Urinary bladder (tissue), 4 donors: ENCODE measurements around the gene TRIM44. TPM values are rescaled to one million over a fixed set of nuclear protein-coding genes. Genes with fewer than 3 reads are reported as not detected.

Experiments used
- DNase-seq: peaks from one replicate; pipeline ENCODE4 v3.0.0-alpha.2; 2015; ENCODE audit errors: extremely low spot score
- H3K27ac ChIP-seq: one replicate; pipeline ENCODE4 v1.5.1; 2013; ENCODE audit warnings: low read depth, mild to moderate bottlenecking, moderate library complexity
- H3K36me3 ChIP-seq: one replicate; pipeline ENCODE4 v1.6.1; 2013; ENCODE audit warnings: mild to moderate bottlenecking, moderate library complexity; ENCODE audit not compliant: insufficient read depth
- H3K4me1 ChIP-seq: one replicate; pipeline ENCODE4 v1.6.1; 2013; ENCODE audit warnings: mild to moderate bottlenecking, moderate library complexity; ENCODE audit not compliant: insufficient read depth
- H3K4me3 ChIP-seq: one replicate; pipeline ENCODE4 v1.5.1; 2013; ENCODE audit warnings: low read depth, low read length
- WGBS: extraction: QIAGEN DNeasy Blood & Tissue Kit; methylation state at CpG from one replicate; pipeline ENCODE4 v1.1.7; 2013; 5-methylcytosine and 5-hydroxymethylcytosine counted together
- polyA plus RNA-seq: library from polyadenylated mRNA; stranded (reverse); fragments of 200-250 nt; gene quantifications from one replicate; pipeline ENCODE4 v1.2.3, GENCODE V29; 2013
- total RNA-seq: library from RNA; depleted of rRNA; stranded (reverse); fragments of >200 nt; gene quantifications from one replicate; pipeline ENCODE4 v1.2.3, GENCODE V29; 2014
- donor health status: healthy with polysubstance abuse.
- donor health status: healthy.

Gene TRIM44
- total and polyA plus RNA-seq, 2 donors: 16.0 to 24.3 TPM

DNA sequence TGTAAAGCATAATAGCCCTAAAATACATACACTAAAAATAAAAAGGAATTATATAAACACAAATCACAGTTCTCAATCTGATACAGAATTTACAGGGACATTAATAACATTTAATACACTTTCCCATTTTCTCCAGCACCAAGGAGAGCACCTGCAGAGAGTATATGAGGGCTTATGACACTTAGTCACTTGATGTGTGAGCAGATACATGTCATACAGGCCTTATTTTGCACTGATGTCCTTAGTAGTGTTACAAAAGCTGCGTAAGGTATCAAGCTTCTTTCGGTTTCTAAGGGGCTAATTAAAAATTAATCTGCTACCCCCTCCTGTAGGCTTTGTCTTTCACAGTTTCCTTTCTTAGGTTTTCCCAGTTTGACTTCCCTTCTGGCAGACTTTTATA is 61.3 kb downstream of the TRIM44 start:
- H3K4me1 ChIP-seq: no peaks in the 10 kb centered on the region
- WGBS: 85% methylated on average over 2 of the region's 2 CpGs

DNA sequence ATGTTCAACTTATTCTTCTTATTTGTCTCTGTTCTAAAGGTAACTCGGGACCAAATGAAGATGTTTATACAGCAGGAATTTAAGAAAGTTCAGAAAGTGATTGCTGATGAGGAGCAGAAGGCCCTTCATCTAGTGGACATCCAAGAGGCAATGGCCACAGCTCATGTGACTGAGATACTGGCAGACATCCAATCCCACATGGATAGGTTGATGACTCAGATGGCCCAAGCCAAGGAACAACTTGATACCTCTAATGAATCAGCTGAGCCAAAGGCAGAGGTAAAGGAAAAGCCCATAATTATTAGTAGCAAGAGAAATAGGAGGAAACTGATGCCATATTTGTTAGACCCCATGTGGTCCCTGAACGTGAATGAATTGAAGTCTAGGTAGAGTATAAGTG is 63.3 kb downstream of the TRIM44 start:
- 74% methylated on average over 2 of the region's 2 CpGs for WGBS
- no peak for DNase-seq
- peaks cover 7% of the 10 kb centered on the region for H3K36me3 ChIP-seq
- H3K4me3 ChIP-seq: no peak overlapping the region
- H3K4me1 ChIP-seq: no peaks in the 10 kb centered on the region
- no peak overlapping the region for H3K27ac ChIP-seq

More for the DNA sequence above, 61.3 kb downstream of the TRIM44 start:
- H3K4me3 ChIP-seq: no peak overlapping the region
- H3K36me3 ChIP-seq: peaks cover 7% of the 10 kb centered on the region
- DNase-seq: no peak
- no peak overlapping the region for H3K27ac ChIP-seq

DNA sequence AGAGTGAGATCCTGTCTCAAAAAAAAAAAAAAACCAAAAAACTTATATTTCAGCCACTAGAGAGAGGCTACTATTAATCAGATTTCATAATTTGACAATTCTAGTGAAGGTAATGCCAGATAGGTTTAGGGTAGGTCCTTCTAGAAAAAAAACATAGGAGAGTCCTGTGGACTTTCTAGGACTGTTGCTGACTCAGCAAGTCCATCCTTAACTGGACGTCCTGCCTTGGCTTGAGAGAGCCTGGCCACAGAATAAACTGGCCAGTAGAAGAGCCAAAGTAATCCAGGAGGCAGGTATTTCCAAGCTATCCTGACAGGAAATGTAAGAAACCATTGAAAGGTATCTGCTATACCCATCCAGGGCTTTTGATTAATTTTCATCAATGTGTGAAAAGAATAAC is 64.6 kb downstream of the TRIM44 start:
- no peaks in the 10 kb centered on the region for H3K4me1 ChIP-seq
- H3K36me3 ChIP-seq: peaks cover 7% of the 10 kb centered on the region
- H3K4me3 ChIP-seq: no peak overlapping the region
- 75% methylated on average over 1 of the region's 1 CpG for WGBS
- no peak overlapping the region for H3K27ac ChIP-seq
- DNase-seq: no peak

DNA sequence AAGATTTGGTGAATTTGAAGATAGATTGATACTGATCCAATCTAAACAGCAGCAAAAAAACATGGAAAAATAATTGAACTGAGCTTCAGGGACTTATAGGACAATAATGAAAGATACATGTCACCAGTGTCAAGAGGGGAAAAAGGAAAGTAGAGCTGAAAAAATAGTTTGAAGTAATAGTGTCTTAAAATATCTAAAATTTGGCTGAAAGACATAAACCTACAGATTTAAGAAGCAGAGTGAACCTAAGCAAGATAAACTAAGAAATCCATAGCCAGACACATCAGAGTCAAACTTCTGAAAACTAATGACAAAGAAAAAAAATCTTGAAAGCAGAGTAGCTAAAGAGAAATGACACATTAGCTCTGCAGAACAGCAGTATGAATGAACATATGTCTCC is 67.7 kb downstream of the TRIM44 start:
- no peak overlapping the region for H3K27ac ChIP-seq
- DNase-seq: no peak
- H3K4me3 ChIP-seq: no peak overlapping the region
- H3K36me3 ChIP-seq: peaks cover 7% of the 10 kb centered on the region
- no peaks in the 10 kb centered on the region for H3K4me1 ChIP-seq

DNA sequence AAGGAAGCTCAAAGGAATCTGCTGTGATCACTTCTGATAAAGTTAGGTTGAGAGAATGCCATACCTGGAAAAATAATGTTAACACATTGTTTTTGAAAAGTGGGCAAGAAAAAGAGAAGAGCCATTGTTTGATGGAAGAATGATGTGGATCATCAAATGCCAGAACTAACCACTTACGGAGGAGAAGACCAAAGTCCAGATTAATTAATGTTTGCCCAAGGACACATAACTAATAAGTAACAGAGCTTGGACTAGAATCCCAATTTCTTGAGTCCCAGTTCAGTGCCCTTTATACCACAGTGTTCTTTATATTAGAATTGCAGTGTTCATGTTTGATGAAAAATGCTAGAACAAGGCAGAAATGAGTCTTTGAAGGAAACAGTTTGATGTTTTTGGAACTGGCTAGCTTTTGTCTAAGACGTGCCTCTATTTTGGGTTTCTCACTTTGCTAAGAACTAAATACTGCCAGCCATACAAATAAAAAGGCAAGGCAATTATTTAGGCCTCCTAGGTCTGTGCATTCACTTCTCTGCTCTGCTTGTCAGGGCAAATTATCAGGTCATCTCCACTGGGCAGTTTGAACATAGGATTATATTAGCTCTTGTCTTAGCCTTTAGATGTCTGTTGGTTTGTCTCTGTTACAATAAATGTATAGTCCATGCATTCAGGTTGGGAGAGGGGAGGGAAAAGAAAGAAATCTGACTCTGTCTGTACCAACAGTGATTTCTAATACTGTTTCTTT is 72.3 kb downstream of the TRIM44 start:
- Histone ChIP-seq H3K4me3 (no peak overlapping the region), H3K4me1 (no peaks in the 10 kb centered on the region), H3K27ac (no peak overlapping the region), H3K36me3 (peaks cover 2% of the 10 kb centered on the region)
- DNase-seq: no peak
- 89% methylated on average over 2 of the region's 2 CpGs for WGBS

DNA sequence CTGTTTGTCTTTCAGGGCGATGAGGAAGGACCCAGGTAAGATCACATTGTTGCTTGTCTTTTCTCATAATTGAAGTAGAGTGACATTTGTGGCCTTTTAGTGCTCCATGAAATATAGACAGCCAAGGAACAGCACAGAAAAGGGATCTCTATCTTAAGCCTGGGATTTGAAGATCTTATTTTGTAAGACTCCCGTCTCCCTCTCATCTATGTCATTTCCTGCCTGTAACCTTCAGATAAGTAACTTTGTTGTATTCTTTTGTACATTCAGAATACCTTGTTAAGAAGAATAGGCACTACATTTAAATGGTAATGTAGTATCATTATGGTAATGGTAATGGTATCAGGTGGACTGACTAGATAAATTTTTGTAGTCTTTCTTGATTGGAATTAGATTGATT is 72.8 kb downstream of the TRIM44 start:
- H3K4me3 ChIP-seq: no peak overlapping the region
- 74% methylated on average over 2 of the region's 2 CpGs for WGBS
- H3K4me1 ChIP-seq: no peaks in the 10 kb centered on the region
- no peak overlapping the region for H3K27ac ChIP-seq
- no peak for DNase-seq
- H3K36me3 ChIP-seq: peaks cover 2% of the 10 kb centered on the region

DNA sequence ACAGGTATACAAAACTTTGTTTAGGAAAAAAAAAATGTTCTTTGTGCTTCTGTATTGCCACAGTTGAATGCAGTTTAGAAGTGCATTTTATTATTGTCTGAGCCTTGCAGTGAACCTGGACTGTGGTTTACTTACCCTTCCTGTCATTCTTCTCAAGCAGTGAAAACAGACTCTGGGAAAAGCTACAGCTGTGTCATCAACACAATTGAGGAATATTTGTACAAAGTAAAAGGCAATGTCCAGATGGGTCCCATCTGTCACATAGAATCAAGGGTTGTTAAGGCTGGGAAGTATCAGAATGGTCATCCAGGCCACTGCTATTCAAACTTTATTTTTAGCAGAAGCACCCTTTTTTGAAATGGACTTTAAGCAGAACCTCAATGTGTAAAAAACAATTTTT is 73.3 kb downstream of the TRIM44 start:
- H3K36me3 ChIP-seq: peaks cover 2% of the 10 kb centered on the region
- no peak for DNase-seq

DNA sequence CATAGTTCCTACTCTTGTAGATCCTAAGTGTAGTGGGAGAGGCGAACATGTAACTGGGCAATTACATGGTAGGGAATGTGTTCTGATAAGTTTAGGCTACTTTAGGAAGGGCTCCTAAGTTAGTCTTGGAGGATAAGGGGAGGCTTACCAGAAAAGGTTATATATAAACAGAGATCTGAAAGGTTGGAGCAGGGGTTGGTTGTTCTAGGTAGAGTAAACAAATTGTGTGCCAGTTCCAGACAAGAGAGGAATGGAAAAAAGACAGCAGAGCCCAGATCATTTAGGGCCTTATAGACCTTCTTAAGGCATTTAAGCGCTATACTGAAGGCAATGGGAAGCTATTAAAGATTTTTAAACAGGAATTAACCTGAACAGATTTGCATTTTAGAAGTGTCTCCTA is 74.4 kb downstream of the TRIM44 start:
- H3K36me3 ChIP-seq: peaks cover 2% of the 10 kb centered on the region
- no peak for DNase-seq
- H3K4me3 ChIP-seq: no peak overlapping the region
- no peak overlapping the region for H3K27ac ChIP-seq
- 97% methylated on average over 2 of the region's 2 CpGs for whole genome bisulfite sequencing
- H3K4me1 ChIP-seq: no peaks in the 10 kb centered on the region

More for the DNA sequence above, 73.3 kb downstream of the TRIM44 start:
- Histone ChIP-seq H3K4me1 (no peaks in the 10 kb centered on the region), H3K4me3 (no peak overlapping the region), H3K27ac (no peak overlapping the region)

DNA sequence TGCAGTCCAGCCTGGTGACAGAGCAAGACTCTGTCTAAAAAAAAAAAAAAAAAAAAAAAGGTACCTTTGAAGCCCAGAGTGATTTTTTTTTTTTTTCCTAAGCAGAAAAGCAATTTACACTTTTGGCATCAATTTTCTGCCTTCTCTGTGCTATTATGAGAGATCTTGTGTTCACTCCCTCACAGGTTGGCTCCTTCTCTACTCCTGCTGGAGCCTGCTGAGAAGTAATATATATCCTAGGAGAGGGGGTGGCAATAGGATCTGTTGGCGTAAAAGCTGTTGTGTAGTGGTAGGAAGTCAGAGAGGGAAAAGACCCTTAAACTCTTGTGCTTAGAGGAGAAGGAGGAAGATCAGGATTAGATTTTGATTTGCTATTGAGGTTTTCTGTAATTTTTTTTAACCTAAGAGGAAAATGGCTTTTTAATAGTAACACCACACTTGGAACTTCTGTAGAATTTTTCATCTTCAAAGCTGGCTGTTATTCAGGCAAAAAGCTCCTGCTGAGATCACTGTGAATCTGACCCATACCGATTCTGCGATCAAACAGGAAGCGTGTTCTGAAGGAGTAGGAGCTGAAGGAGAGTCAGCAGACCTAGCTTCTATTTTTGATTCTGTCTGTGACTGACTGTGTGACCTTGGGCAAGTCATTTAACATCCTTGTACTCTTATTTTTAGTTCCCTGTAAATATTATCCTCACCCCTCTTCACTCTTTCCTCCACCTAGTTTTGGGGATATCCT is 77.7 kb downstream of the TRIM44 start:
- Histone ChIP-seq H3K4me3 (no peak overlapping the region), H3K4me1 (no peaks in the 10 kb centered on the region), H3K36me3 (peaks cover 2% of the 10 kb centered on the region), H3K27ac (no peak overlapping the region)
- 88% methylated on average over 4 of the region's 4 CpGs for WGBS
- DNase-seq: no peak

DNA sequence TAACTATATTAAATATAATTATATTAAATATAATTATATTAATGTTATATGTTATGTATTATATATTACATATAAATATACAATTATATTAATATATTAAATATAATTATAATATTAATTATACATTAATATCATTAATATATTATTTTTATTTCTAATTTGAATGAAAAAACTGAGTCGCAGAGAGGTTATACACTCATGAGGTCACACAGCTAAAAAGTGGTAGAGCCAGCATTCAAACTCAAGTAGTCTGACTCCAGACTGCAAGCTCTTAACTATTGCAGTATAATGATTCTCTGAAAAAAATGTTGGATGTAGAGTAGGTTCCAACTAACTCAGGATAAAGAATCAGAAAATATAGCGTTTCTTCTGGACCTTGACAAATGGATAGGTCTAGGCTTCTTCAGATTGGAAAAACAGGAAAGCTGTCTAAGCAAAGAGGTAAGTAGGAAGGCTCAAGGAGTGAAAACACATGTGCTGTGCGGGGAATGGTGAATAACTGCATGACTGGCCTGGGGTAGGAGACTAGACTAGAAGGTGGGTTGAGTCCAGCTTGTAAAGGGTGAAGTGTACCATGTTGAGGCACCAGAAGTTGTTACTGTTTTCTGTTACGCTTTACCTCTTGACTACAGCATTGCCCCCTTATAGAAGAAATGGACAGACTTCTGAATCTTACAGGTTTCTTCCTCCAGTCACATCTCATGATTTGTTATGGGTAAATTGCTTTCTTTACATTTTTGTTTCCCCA is 80.3 kb downstream of the TRIM44 start:
- Histone ChIP-seq H3K27ac (no peak overlapping the region), H3K4me1 (no peaks in the 10 kb centered on the region), H3K36me3 (no peaks in the 10 kb centered on the region), H3K4me3 (no peak overlapping the region)
- no peak for DNase-seq
- 98% methylated on average over 4 of the region's 4 CpGs for WGBS

DNA sequence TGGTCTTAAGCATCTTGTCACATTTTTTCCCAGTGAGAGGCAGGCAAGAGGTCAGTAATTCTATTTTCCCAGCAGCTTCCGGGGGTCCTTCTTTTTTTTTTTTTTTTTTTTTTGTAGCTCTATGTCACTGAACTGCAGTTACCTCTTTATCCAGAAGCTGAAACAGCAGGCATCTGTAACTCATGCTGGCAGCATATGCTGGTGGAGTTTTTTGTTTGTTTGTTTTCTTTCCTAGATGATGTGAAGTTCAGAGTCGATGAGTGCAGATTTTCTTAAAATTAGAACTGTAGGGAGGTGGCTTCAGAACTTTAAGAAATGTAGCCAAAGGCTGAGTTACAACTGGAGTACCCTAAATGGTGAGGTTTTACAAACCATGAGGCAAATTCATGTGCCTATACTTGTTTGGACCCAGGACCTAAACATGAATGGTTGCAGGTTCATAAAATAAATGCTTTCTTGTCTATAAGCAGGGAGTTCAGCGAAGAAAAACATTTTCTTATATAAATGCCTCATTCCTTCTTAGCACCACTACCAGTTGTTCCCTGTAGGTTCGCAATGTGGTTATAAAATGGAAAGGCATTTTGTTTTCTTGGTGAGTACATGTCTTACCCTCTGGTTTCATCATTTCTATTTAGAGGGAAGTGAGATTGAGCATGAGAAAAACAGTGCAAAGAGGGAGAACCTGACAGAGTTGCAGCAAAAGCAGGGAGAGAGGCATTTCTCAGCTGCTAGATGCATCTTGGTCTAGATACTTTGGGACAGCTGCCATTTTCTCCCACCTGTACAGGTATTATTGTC is 84.0 kb downstream of the TRIM44 start:
- Histone ChIP-seq H3K4me1 (no peaks in the 10 kb centered on the region), H3K4me3 (no peak overlapping the region)
- WGBS: 84% methylated on average over 4 of the region's 4 CpGs

DNA sequence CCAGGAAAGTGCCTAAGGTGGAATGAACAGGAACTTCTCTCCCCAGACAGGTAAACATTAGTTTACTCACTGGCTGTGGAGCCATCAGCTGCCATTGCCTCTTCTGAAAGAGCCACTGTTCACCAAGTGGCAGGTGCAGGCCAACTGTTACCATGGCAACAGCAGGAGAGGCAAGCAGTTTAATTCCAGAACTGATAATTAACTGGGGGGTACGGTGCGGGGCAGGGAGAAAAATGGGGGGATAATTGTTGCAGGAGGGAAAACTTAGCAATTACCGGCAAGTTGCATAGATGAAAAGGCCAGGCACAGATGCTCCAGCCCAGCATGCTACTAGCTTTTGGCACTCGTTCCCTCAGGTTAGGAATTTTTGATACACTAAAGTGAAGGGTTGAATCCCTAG is 85.1 kb downstream of the TRIM44 start:
- WGBS: 98% methylated on average over 4 of the region's 4 CpGs
- DNase-seq: no peak
- no peaks in the 10 kb centered on the region for H3K4me1 ChIP-seq
- H3K27ac ChIP-seq: no peak overlapping the region
- H3K4me3 ChIP-seq: no peak overlapping the region
- no peaks in the 10 kb centered on the region for H3K36me3 ChIP-seq

More for the DNA sequence above, 84.0 kb downstream of the TRIM44 start:
- no peak for DNase-seq
- H3K27ac ChIP-seq: no peak overlapping the region
- no peaks in the 10 kb centered on the region for H3K36me3 ChIP-seq

DNA sequence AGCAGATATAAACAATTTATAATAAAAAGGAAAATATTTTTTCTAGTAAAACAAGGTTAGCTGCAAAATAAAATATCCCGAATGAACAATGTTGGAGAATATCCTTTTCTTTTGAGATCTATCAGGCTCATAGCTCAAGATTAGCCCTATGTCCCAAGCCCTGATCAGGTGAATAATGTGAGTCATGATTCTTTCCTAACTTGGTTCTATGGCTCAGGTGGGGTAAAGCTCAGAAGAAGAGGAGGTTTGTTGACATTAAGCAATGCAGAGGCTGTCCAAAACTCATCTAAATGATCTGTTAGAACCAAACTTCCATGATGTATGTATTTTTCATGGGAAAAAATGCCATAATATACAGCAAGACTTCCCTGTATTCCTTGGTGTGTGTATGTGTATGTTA is 86.1 kb downstream of the TRIM44 start:
- Histone ChIP-seq H3K27ac (no peak overlapping the region), H3K4me1 (no peaks in the 10 kb centered on the region), H3K4me3 (no peak overlapping the region), H3K36me3 (no peaks in the 10 kb centered on the region)
- WGBS: 91% methylated on average over 1 of the region's 1 CpG
- DNase-seq: no peak
